HCT116 (cell line): ENCODE results near the gene CILP2. TPM values are rescaled to one million over a fixed set of nuclear protein-coding genes. Genes with fewer than 3 reads are reported as not detected.

Experiments
- ATAC-seq: fragments of 200-7000 bp; cut with Tn5 transposase; 2 replicates; pipeline ENCODE4 v1.9.1; 2020; ENCODE audit warnings: mild to moderate bottlenecking, moderate library complexity
- BruUV-seq: library from RNA; stranded (reverse); fragments of 400-500 nt; replicated peaks from 2 replicates; lab custom pipeline; 2021; lab: Mats Ljungman, UMichigan
- CTCF ChIA-PET: fragments of 300-600 bp; sonication (Branson Sonifier 250); formaldehyde crosslinking; loops from one replicate; lab custom pipeline; 2021; ENCODE audit warnings: antibody characterized with exemption; lab: Charles Lee
- POLR2A ChIA-PET: fragments of 300-600, 350-600 bp; sonication (Branson Sonifier 250); formaldehyde crosslinking; loops from one replicate; lab custom pipeline; 2021; ENCODE audit warnings: antibody characterized with exemption; lab: Charles Lee
- RAD21 ChIA-PET, 2 experiments: fragments of 300-600 bp; sonication (Branson Sonifier 250); formaldehyde crosslinking; loops; one replicate each; lab custom pipeline; 2023; ENCODE audit warnings: low total read pairs in 2 of 2; ENCODE audit not compliant: uncharacterized antibody in 2 of 2, unreplicated experiment in 2 of 2, low non-redundant PET in 1 of 2; lab: Charles Lee
- DNase-seq: peaks from one replicate; pipeline ENCODE4 v3.0.0-alpha.2; 2010; ENCODE audit warnings: low read depth, low spot score
- H2AFZ ChIP-seq: fragments of 200-600 bp; shearing (Covaris generic), sonication (generic); 2 replicates; pipeline ENCODE4 v1.6.1; 2017; ENCODE audit warnings: low read depth, mixed run types, mixed read lengths, antibody characterized with exemption, low read length; ENCODE audit not compliant: poor library complexity, severe bottlenecking
- H3K27ac ChIP-seq: 2 replicates; pipeline ENCODE4 v1.5.1; 2012; ENCODE audit warnings: low read depth, low read length
- H3K27me3 ChIP-seq: fragments of 200-600 bp; sonication (generic); 2 replicates; pipeline ENCODE4 v1.6.1; 2016; ENCODE audit warnings: mixed run types, low read length, mixed read lengths; ENCODE audit not compliant: insufficient read depth
- H3K36me3 ChIP-seq, 2 experiments: fragments of 200-500 bp in 1 of 2; fragments of 200-600 bp in 1 of 2; sonication (Bioruptor generic) in 1 of 2; sonication (generic) in 1 of 2; 2 replicates each; pipeline versions ENCODE4 v1.5.1 to v1.6.1; 2014 to 2016; ENCODE audit warnings: low read length in 2 of 2, inconsistent platforms in 1 of 2, mixed read lengths in 1 of 2, mixed run types in 1 of 2; ENCODE audit not compliant: insufficient read depth in 2 of 2, control insufficient read depth in 1 of 2
- H3K4me1 ChIP-seq, 2 experiments: fragments of 200-600 bp in 1 of 2; sonication (generic) in 1 of 2; 2 replicates each; pipeline versions ENCODE4 v1.5.1 to v1.6.1; 2012 to 2017; ENCODE audit warnings: low read length in 2 of 2, inconsistent platforms in 1 of 2, mild to moderate bottlenecking in 1 of 2, mixed read lengths in 1 of 2, mixed run types in 1 of 2, moderate library complexity in 1 of 2; ENCODE audit not compliant: insufficient read depth in 2 of 2, control insufficient read depth in 1 of 2
- H3K4me2 ChIP-seq: fragments of 200-600 bp; sonication (generic); 2 replicates; pipeline ENCODE4 v1.6.1; 2017; ENCODE audit warnings: mixed run types, low read length, mixed read lengths
- H3K4me3 ChIP-seq, 2 experiments: fragments of 200-600 bp in 1 of 2; sonication (generic) in 1 of 2; replicated peaks in 1 of 2; 2 replicates each; pipeline ENCODE4 v1.5.1; 2011 to 2016; ENCODE audit warnings: low read length in 2 of 2, control low read depth in 1 of 2, low read depth in 1 of 2, mild to moderate bottlenecking in 1 of 2, mixed read lengths in 1 of 2, mixed run types in 1 of 2
- H3K79me2 ChIP-seq: fragments of 200-600 bp; sonication (generic); 2 replicates; pipeline ENCODE4 v1.6.1; 2017; ENCODE audit warnings: mild to moderate bottlenecking, mixed run types, low read length, moderate library complexity, mixed read lengths; ENCODE audit not compliant: insufficient read depth
- H3K9ac ChIP-seq: fragments of 200-600 bp; sonication (generic); 2 replicates; pipeline ENCODE4 v1.6.1; 2016; ENCODE audit warnings: low read length, mixed read lengths
- H3K9me2 ChIP-seq: fragments of 200-600 bp; sonication (generic), shearing (Covaris generic); 2 replicates; pipeline ENCODE4 v1.6.1; 2017; ENCODE audit warnings: mixed run types, mild to moderate bottlenecking, moderate library complexity; ENCODE audit not compliant: insufficient read depth
- H3K9me3 ChIP-seq, 2 experiments: fragments of 200-500 bp in 1 of 2; fragments of 200-600 bp in 1 of 2; sonication (Bioruptor generic) in 1 of 2; sonication (generic) in 1 of 2; 2 replicates each; pipeline ENCODE4 v1.6.1; 2014 to 2017; ENCODE audit warnings: low read length in 2 of 2, mixed read lengths in 2 of 2, inconsistent platforms in 1 of 2, low read depth in 1 of 2, mild to moderate bottlenecking in 1 of 2, mixed run types in 1 of 2, moderate library complexity in 1 of 2; ENCODE audit not compliant: control insufficient read depth in 1 of 2, insufficient read depth in 1 of 2
- H4K20me1 ChIP-seq: fragments of 200-600 bp; sonication (generic), shearing (Covaris generic); 2 replicates; pipeline ENCODE4 v1.6.1; 2017; ENCODE audit warnings: mixed run types, mild to moderate bottlenecking, moderate library complexity; ENCODE audit not compliant: insufficient read depth
- CBX3 ChIP-seq: IDR thresholded peaks from 2 replicates; pipeline ENCODE4 v1.6.1; 2012; ENCODE audit warnings: low read depth
- CEBPB ChIP-seq: IDR thresholded peaks from 2 replicates; pipeline ENCODE4 v1.6.1; 2012; ENCODE audit warnings: low read depth
- ELF1 ChIP-seq: IDR thresholded peaks from 2 replicates; pipeline ENCODE4 v1.6.1; 2012; ENCODE audit warnings: low read depth, borderline replicate concordance
- JUND ChIP-seq: IDR thresholded peaks from 2 replicates; pipeline ENCODE4 v1.6.1; 2012
- SP1 ChIP-seq: IDR thresholded peaks from 2 replicates; pipeline ENCODE4 v1.6.1; 2012; ENCODE audit warnings: low read depth
- intact Hi-C: fragments of 100-400 bp; cut with micrococcal nuclease; formaldehyde crosslinking; loops from 2 replicates; pipeline ENCODE4 v1.10.0; 2022
- total RNA-seq: library from RNA; stranded (reverse); gene quantifications from one replicate; pipeline ENCODE4 v1.2.1, GENCODE V29; 2021; ENCODE audit not compliant: unreplicated experiment
- TF ChIP-seq, protein P1 (sequence below): IDR thresholded peaks from 2 replicates; pipeline ENCODE4 v1.6.1; 2012
- TF ChIP-seq, protein P2 (sequence below), 3 experiments: fragments of 200-600 bp in 1 of 3; sonication (generic) in 1 of 3; IDR thresholded peaks in 2 of 3; conservative IDR thresholded peaks in 1 of 3; 2 replicates each; pipeline ENCODE4 v1.5.1; 2012 to 2017; ENCODE audit warnings: low read depth in 2 of 3, low read length in 2 of 3, antibody characterized with exemption in 1 of 3, borderline replicate concordance in 1 of 3, control low read depth in 1 of 3, mild to moderate bottlenecking in 1 of 3, mixed read lengths in 1 of 3, mixed run types in 1 of 3, moderate library complexity in 1 of 3; ENCODE audit not compliant: insufficient read depth in 1 of 3
- TF ChIP-seq, protein P3 (sequence below): IDR thresholded peaks from 2 replicates; pipeline ENCODE4 v1.6.1; 2012

The CILP2 gene
- total RNA-seq, 1 experiment from 2014 or later: 13.1 TPM

DNA sequence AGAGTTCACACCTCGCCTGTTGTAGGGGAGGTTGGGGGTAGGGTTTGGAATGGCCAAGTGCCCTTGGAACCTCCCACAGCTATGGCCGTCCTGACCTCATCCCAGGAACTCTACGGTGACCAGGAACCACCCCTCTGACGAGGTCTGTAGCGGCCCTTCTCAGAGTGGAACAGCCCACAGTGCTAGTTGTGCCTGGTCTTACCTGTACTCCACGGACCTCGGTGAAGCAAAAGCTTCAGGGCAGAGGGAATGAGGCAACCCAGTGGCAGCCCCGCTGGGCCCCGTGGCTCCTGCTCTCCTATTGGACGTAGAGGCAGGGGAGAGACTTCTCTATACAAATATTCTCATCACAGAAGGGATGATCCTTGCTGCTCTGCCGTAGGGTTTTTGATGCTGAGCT lies 29.8 kb upstream of the CILP2 start:
- intact Hi-C loops: no loop called here
- no TSS peak for BruUV-seq
- H3K4me1 ChIP-seq: peaks cover 0 to 8% of the 10 kb centered on the region in 2 experiments; a peak in 2 of 4 replicates
- H3K4me3 ChIP-seq: no peak overlapping the region
- POLR2A ChIA-PET: no interaction called here
- no peak overlapping the region; the same call in 1 of the 2 replicates for H3K27ac ChIP-seq
- no peaks in the 10 kb centered on the region for H4K20me1 ChIP-seq
- TF ChIP-seq JUND: no peak
- no peak for TF ChIP-seq ELF1
- no peak for TF ChIP-seq CEBPB
- TF ChIP-seq, protein P1, sequence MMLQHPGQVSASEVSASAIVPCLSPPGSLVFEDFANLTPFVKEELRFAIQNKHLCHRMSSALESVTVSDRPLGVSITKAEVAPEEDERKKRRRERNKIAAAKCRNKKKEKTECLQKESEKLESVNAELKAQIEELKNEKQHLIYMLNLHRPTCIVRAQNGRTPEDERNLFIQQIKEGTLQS: no peak
- TF ChIP-seq SP1: no peak
- TF ChIP-seq, protein P2, sequence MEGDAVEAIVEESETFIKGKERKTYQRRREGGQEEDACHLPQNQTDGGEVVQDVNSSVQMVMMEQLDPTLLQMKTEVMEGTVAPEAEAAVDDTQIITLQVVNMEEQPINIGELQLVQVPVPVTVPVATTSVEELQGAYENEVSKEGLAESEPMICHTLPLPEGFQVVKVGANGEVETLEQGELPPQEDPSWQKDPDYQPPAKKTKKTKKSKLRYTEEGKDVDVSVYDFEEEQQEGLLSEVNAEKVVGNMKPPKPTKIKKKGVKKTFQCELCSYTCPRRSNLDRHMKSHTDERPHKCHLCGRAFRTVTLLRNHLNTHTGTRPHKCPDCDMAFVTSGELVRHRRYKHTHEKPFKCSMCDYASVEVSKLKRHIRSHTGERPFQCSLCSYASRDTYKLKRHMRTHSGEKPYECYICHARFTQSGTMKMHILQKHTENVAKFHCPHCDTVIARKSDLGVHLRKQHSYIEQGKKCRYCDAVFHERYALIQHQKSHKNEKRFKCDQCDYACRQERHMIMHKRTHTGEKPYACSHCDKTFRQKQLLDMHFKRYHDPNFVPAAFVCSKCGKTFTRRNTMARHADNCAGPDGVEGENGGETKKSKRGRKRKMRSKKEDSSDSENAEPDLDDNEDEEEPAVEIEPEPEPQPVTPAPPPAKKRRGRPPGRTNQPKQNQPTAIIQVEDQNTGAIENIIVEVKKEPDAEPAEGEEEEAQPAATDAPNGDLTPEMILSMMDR (IDR thresholded peaks at IDR 0.05 in 2 of 3, conservative IDR thresholded peaks at IDR 0.05 in 1 of 3; ENCODE audit: borderline replicate concordance in 1 of 3, insufficient read depth in 1 of 3, low read depth in 2 of 3, low read length in 2 of 3): no peak
- RAD21 ChIA-PET: no interaction called here
- no peaks in the 10 kb centered on the region for H3K9me3 ChIP-seq
- peak; percentile 31; the same call in 1 of the 2 replicates for ATAC-seq
- H3K36me3 ChIP-seq: peaks cover 9 to 22% of the 10 kb centered on the region in 2 experiments; a peak in 3 of 4 replicates
- H3K9ac ChIP-seq: no peak overlapping the region
- no peaks in the 10 kb centered on the region for H3K9me2 ChIP-seq
- CTCF ChIA-PET: no interaction called here
- H2AFZ ChIP-seq: no peak overlapping the region
- H3K79me2 ChIP-seq: no peaks in the 10 kb centered on the region
- DNase-seq: no peak
- no peaks in the 10 kb centered on the region for H3K27me3 ChIP-seq
- no peak overlapping the region for H3K4me2 ChIP-seq

DNA sequence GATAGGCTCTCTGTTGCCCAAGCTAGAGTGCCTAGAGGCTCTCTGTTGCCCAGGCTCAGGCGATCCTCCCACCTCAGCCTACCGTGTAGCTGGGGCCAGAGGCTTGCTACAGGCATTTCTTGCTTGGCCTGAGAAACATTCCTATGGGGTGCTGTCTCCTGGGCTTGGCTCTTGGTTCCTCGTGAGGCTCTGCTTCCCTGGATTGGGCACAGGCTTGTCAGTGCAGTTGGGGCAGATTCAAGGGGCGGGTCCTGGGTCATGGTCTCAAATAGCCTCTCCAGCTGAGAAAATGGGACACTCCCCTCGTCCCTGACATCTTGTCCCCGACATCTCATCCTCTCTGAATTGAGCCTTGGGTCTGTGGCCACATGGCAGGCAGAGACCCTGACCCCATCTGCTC lies 27.6 kb upstream of the CILP2 start:
- ATAC-seq (peak; percentile 25), DNase-seq (no peak)
- H3K79me2 ChIP-seq: no peaks in the 10 kb centered on the region
- no TSS peak for BruUV-seq
- CTCF ChIA-PET: no interaction called here
- intact Hi-C loops: no loop called here
- H3K4me3 ChIP-seq: no peak overlapping the region
- H3K27me3 ChIP-seq: no peaks in the 10 kb centered on the region
- RAD21 ChIA-PET: no interaction called here
- TF ChIP-seq CEBPB (no peak), CBX3 (no peak)
- TF ChIP-seq, protein P2 (IDR thresholded peaks at IDR 0.05 in 2 of 3, conservative IDR thresholded peaks at IDR 0.05 in 1 of 3; ENCODE audit: borderline replicate concordance in 1 of 3, insufficient read depth in 1 of 3, low read depth in 2 of 3, low read length in 2 of 3): no peak
- TF ChIP-seq, protein P3, sequence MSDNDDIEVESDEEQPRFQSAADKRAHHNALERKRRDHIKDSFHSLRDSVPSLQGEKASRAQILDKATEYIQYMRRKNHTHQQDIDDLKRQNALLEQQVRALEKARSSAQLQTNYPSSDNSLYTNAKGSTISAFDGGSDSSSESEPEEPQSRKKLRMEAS: no peak
- no peak overlapping the region for H3K27ac ChIP-seq
- H3K9me3 ChIP-seq: no peaks in the 10 kb centered on the region
- POLR2A ChIA-PET: no interaction called here
- peaks cover under 1 to 3% of the 10 kb centered on the region in 2 experiments; a peak in 3 of 4 replicates for H3K36me3 ChIP-seq
- H2AFZ ChIP-seq: no peak overlapping the region
- H3K4me1 ChIP-seq: peaks cover 2 to 13% of the 10 kb centered on the region in 2 experiments; a peak in 3 of 4 replicates
- no peaks in the 10 kb centered on the region for H4K20me1 ChIP-seq
- H3K4me2 ChIP-seq: no peak overlapping the region
- no peaks in the 10 kb centered on the region for H3K9me2 ChIP-seq
- no peak overlapping the region for H3K9ac ChIP-seq
